GM12801 (cell line): ENCODE measurements around the gene SOD1.

Experiments used
- TF ChIP-seq, protein P1 (sequence below): IDR thresholded peaks from one replicate; pipeline ENCODE4 v1.5.1; 2011; ENCODE audit warnings: control low read depth; ENCODE audit not compliant: insufficient read length; ENCODE audit errors: extremely low read depth

SOD1 gene

DNA sequence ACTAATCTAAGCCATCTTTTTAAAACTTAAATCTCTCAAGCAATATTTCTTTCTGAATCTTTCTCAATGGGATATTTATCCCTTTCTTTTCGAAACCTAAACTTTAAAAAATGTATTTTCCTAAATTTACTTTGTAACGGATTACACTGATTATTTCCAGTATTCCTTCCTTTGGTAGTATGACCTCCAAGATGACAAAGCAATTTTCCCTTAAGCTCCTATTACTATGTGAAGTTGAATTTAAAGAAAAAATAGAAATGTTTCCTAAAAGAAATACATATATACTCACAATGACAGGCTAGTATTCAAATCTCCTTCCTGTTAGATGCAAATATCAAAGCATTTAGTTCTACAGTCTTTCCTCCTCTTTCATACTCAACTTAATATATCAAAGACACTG is 56.6 kb downstream of the SOD1 start:
- TF ChIP-seq, protein P1, sequence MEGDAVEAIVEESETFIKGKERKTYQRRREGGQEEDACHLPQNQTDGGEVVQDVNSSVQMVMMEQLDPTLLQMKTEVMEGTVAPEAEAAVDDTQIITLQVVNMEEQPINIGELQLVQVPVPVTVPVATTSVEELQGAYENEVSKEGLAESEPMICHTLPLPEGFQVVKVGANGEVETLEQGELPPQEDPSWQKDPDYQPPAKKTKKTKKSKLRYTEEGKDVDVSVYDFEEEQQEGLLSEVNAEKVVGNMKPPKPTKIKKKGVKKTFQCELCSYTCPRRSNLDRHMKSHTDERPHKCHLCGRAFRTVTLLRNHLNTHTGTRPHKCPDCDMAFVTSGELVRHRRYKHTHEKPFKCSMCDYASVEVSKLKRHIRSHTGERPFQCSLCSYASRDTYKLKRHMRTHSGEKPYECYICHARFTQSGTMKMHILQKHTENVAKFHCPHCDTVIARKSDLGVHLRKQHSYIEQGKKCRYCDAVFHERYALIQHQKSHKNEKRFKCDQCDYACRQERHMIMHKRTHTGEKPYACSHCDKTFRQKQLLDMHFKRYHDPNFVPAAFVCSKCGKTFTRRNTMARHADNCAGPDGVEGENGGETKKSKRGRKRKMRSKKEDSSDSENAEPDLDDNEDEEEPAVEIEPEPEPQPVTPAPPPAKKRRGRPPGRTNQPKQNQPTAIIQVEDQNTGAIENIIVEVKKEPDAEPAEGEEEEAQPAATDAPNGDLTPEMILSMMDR, result no peak
